SK-N-DZ (cell line): ENCODE results near the gene RAB9B.

Experiments used
- small RNA-seq, 2 experiments: library from RNA; depleted of rRNA; stranded (forward); fragments of <200 nt; gene quantifications; one replicate each; pipeline ENCODE3, GENCODE V24; 2014

Gene RAB9B

Small RNA genes within 50 kb of the gene (small RNA-seq; reads per million reads assigned to genes)
- 0 to 0.04 reads per million in 2 experiments for gene RNA5SP511
